GM18499 (cell line): ENCODE measurements around the gene CSN2.
"Not testable (repeated sequence)": the region's sequence is repeated elsewhere in the genome, so short reads cannot be mapped to it uniquely, and the experiment has no call there.

Experiments
- ATAC-seq: cut with Tn5 transposase; IDR thresholded peaks from one replicate; pipeline ENCODE4 v1.9.1; 2021; ENCODE audit warnings: moderate number of reproducible peaks; ENCODE audit not compliant: insufficient read depth, unreplicated experiment

Gene CSN2

GRCh38 chr4:69965628-69966027 lies at the start of gene CSN2:
TSS of gene CSN2 (minus strand) at chr4:69965728. CDS start at chr4:69960995, 4,733 bp downstream.
- ATAC-seq, result no peak

GRCh38 chr4:70008771-70009170 lies 43.2 kb upstream of the CSN2 start:
- ATAC-seq, result no peak

GRCh38 chr4:70002507-70002906 lies 37.0 kb upstream of the CSN2 start:
- ATAC-seq, result no peak

- ATAC-seq, result no peak
Measured at GRCh38 chr4:70000711-70001110, 35.2 kb upstream of the CSN2 start.

GRCh38 chr4:69999420-69999819 lies 33.9 kb upstream of the CSN2 start:
- no peak for ATAC-seq

GRCh38 chr4:69995526-69996016 lies 30.0 kb upstream of the CSN2 start, which contains the start of gene STATH:
TSS of gene STATH (plus strand) at chr4:69995966. CDS start at chr4:69998438, 2,472 bp downstream.
- no peak for ATAC-seq

GRCh38 chr4:69994782-69995181 lies 29.3 kb upstream of the CSN2 start:
- no peak for ATAC-seq

- no peak for ATAC-seq
Measured at GRCh38 chr4:69991016-69991415, 25.5 kb upstream of the CSN2 start.

GRCh38 chr4:69986663-69987062 lies 21.1 kb upstream of the CSN2 start:
- ATAC-seq, result no peak

- ATAC-seq, result no peak
Measured at GRCh38 chr4:69984030-69984443, 18.5 kb upstream of the CSN2 start.

GRCh38 chr4:69977582-69977981 lies 12.1 kb upstream of the CSN2 start:
- no peak for ATAC-seq

GRCh38 chr4:69974631-69975030 lies 9.1 kb upstream of the CSN2 start:
- ATAC-seq, result no peak

- no peak for ATAC-seq
Measured at GRCh38 chr4:69970071-69970470, 4.5 kb upstream of the CSN2 start.

GRCh38 chr4:69957209-69957608 lies 8.3 kb downstream of the CSN2 start:
- no peak for ATAC-seq

GRCh38 chr4:69951602-69952001 lies 13.9 kb downstream of the CSN2 start:
- no peak for ATAC-seq

GRCh38 chr4:69936566-69936965 lies 29.0 kb downstream of the CSN2 start:
- no peak for ATAC-seq

- ATAC-seq, result no peak
Measured at GRCh38 chr4:69934150-69934549, 31.4 kb downstream of the CSN2 start.

GRCh38 chr4:69930768-69931167 lies 34.8 kb downstream of the CSN2 start, which contains the start of gene CSN1S1:
TSS of gene CSN1S1 (plus strand) at chr4:69931068. CDS start at chr4:69932556, 1,488 bp downstream.
- ATAC-seq, result no peak

GRCh38 chr4:69923782-69924410 lies 41.6 kb downstream of the CSN2 start:
- ATAC-seq, result not testable (repeated sequence)

GRCh38 chr4:69920874-69921273 lies 44.7 kb downstream of the CSN2 start:
- no peak for ATAC-seq

- peak; percentile 82 for ATAC-seq
Measured at GRCh38 chr4:69910016-69910782, 55.3 kb downstream of the CSN2 start.
